H9 (cell line): ENCODE measurements around the gene FAM149A. TPM values are rescaled to one million over a fixed set of nuclear protein-coding genes. Genes with fewer than 3 reads are reported as not detected.

ENCODE experiments used
- DNase-seq: peaks from one replicate; pipeline ENCODE4 v3.0.0-alpha.2; 2017
- H2AFZ ChIP-seq: one replicate; pipeline ENCODE4 v1.6.1; 2013; ENCODE audit warnings: mild to moderate bottlenecking, low read length, control low read depth, moderate library complexity
- H2AK5ac ChIP-seq: 2 replicates; pipeline ENCODE4 v1.6.1; 2013; ENCODE audit warnings: low read length, control low read depth, mixed read lengths; ENCODE audit not compliant: insufficient read length
- H2BK120ac ChIP-seq: one replicate; pipeline ENCODE4 v1.6.1; 2013; ENCODE audit warnings: low read depth, mild to moderate bottlenecking, low read length, control low read depth, inconsistent platforms; ENCODE audit not compliant: poor library complexity, severe bottlenecking
- H2BK12ac ChIP-seq: 2 replicates; pipeline ENCODE4 v1.6.1; 2013; ENCODE audit warnings: low read length, control low read depth, mixed read lengths, low read depth; ENCODE audit not compliant: insufficient read length
- H2BK15ac ChIP-seq: 2 replicates; pipeline ENCODE4 v1.6.1; 2013; ENCODE audit warnings: low read depth, low read length, control low read depth
- H2BK20ac ChIP-seq: one replicate; pipeline ENCODE4 v1.6.1; 2013; ENCODE audit warnings: low read depth, mild to moderate bottlenecking, low read length, control low read depth, inconsistent platforms; ENCODE audit not compliant: poor library complexity, severe bottlenecking
- H2BK5ac ChIP-seq: 2 replicates; pipeline ENCODE4 v1.6.1; 2013; ENCODE audit warnings: low read length, control low read depth, mixed read lengths; ENCODE audit not compliant: insufficient read length
- H3K14ac ChIP-seq: 2 replicates; pipeline ENCODE4 v1.6.1; 2013; ENCODE audit warnings: low read length, control low read depth; ENCODE audit not compliant: insufficient read depth
- H3K18ac ChIP-seq: 2 replicates; pipeline ENCODE4 v1.6.1; 2013; ENCODE audit warnings: low read depth, mild to moderate bottlenecking, mixed read lengths, low read length, control low read depth; ENCODE audit not compliant: insufficient read length
- H3K23ac ChIP-seq: 2 replicates; pipeline ENCODE4 v1.6.1; 2013; ENCODE audit warnings: low read length, control low read depth, mixed read lengths, low read depth; ENCODE audit not compliant: insufficient read length
- H3K23me2 ChIP-seq: 2 replicates; pipeline ENCODE4 v1.6.1; 2013; ENCODE audit warnings: low read depth, mild to moderate bottlenecking, mixed read lengths, low read length, control low read depth; ENCODE audit not compliant: insufficient read length, poor library complexity, severe bottlenecking
- H3K27ac ChIP-seq: 2 replicates; pipeline ENCODE4 v1.5.1; 2013; ENCODE audit warnings: low read length, control low read depth, mixed read lengths, low read depth; ENCODE audit not compliant: insufficient read length
- H3K27me3 ChIP-seq: 2 replicates; pipeline ENCODE4 v1.6.1; 2013; ENCODE audit warnings: low read length, control low read depth, inconsistent platforms; ENCODE audit not compliant: insufficient read depth
- H3K4ac ChIP-seq: 2 replicates; pipeline ENCODE4 v1.6.1; 2013; ENCODE audit warnings: low read depth, mild to moderate bottlenecking, control low read depth, inconsistent platforms, low read length, moderate library complexity
- H3K4me1 ChIP-seq: 2 replicates; pipeline ENCODE4 v1.6.1; 2013; ENCODE audit warnings: low read length, control low read depth, inconsistent platforms; ENCODE audit not compliant: insufficient read depth
- H3K4me2 ChIP-seq: 2 replicates; pipeline ENCODE4 v1.6.1; 2013; ENCODE audit warnings: low read length, control low read depth, mixed read lengths; ENCODE audit not compliant: insufficient read length, insufficient read depth
- H3K56ac ChIP-seq: 2 replicates; pipeline ENCODE4 v1.6.1; 2013; ENCODE audit warnings: low read depth, mild to moderate bottlenecking, mixed read lengths, low read length, control low read depth; ENCODE audit not compliant: insufficient read length
- H3K79me1 ChIP-seq: 2 replicates; pipeline ENCODE4 v1.6.1; 2013; ENCODE audit warnings: low read depth, mild to moderate bottlenecking, moderate library complexity, low read length, control low read depth, inconsistent platforms; ENCODE audit not compliant: insufficient read depth, poor library complexity, severe bottlenecking
- H3K79me2 ChIP-seq: 2 replicates; pipeline ENCODE4 v1.6.1; 2013; ENCODE audit warnings: low read length, control low read depth, inconsistent platforms; ENCODE audit not compliant: insufficient read depth
- H3K9ac ChIP-seq: 2 replicates; pipeline ENCODE4 v1.6.1; 2013; ENCODE audit warnings: low read length, control low read depth, mixed read lengths; ENCODE audit not compliant: insufficient read length; ENCODE audit errors: extremely low read depth
- H3K9me3 ChIP-seq: one replicate; pipeline ENCODE4 v1.6.1; 2013; ENCODE audit warnings: low read depth, low read length, inconsistent platforms; ENCODE audit not compliant: control insufficient read depth
- H3T11ph ChIP-seq: one replicate; pipeline ENCODE4 v1.6.1; 2013; ENCODE audit warnings: mild to moderate bottlenecking, low read length, control low read depth, inconsistent platforms
- H4K20me1 ChIP-seq: one replicate; pipeline ENCODE4 v1.6.1; 2013; ENCODE audit not compliant: control insufficient read depth, insufficient read length, insufficient read depth
- H4K5ac ChIP-seq: 2 replicates; pipeline ENCODE4 v1.6.1; 2013; ENCODE audit warnings: low read depth, mild to moderate bottlenecking, mixed read lengths, low read length, control low read depth; ENCODE audit not compliant: insufficient read length
- H4K8ac ChIP-seq: replicated peaks from 2 replicates; pipeline ENCODE4 v1.6.1; 2013; ENCODE audit warnings: low read length, control low read depth, mixed read lengths, low read depth; ENCODE audit not compliant: insufficient read length
- H4K91ac ChIP-seq: 2 replicates; pipeline ENCODE4 v1.6.1; 2013; ENCODE audit warnings: low read depth, mild to moderate bottlenecking, moderate library complexity, mixed read lengths, low read length, control low read depth; ENCODE audit not compliant: insufficient read length
- H3K27ac Mint-ChIP-seq, 3 experiments: 2 replicates in 2 of 3; 3 replicates in 1 of 3; pipeline ENCODE4 v1.8.0; 2020 to 2021; ENCODE audit warnings: mixed read lengths in 3 of 3, mild to moderate bottlenecking in 1 of 3, moderate library complexity in 1 of 3
- H3K27me3 Mint-ChIP-seq: 2 replicates; pipeline ENCODE4 v1.8.0; 2021; ENCODE audit warnings: low read depth, mild to moderate bottlenecking, moderate library complexity, mixed read lengths
- H3K36me3 Mint-ChIP-seq, 3 experiments: 2 replicates in 2 of 3; 3 replicates in 1 of 3; pipeline ENCODE4 v1.8.0; 2020 to 2021; ENCODE audit warnings: low read depth in 3 of 3, mixed read lengths in 3 of 3; ENCODE audit not compliant: insufficient read depth in 1 of 3
- H3K4me1 Mint-ChIP-seq, 2 experiments: 2 replicates each; pipeline ENCODE4 v1.8.0; 2020; ENCODE audit warnings: mixed read lengths in 2 of 2
- H3K4me3 Mint-ChIP-seq, 2 experiments: 2 replicates in 1 of 2; 3 replicates in 1 of 2; pipeline ENCODE4 v1.8.0; 2020 to 2021; ENCODE audit warnings: mild to moderate bottlenecking in 2 of 2, mixed read lengths in 2 of 2, moderate library complexity in 1 of 2
- H3K9me3 Mint-ChIP-seq, 2 experiments: 2 replicates in 1 of 2; 3 replicates in 1 of 2; pipeline ENCODE4 v1.8.0; 2020; ENCODE audit warnings: mild to moderate bottlenecking in 2 of 2, mixed read lengths in 2 of 2, moderate library complexity in 1 of 2
- CTCF ChIP-seq: fragments of 200-600 bp; sonication (generic); conservative IDR thresholded peaks from 3 replicates; pipeline ENCODE4 v1.8.0; 2021; ENCODE audit warnings: antibody characterized with exemption, mild to moderate bottlenecking
- WGBS: extraction: QIAGEN DNeasy Blood & Tissue Kit; methylation state at CpG from one replicate; pipeline ENCODE4 v1.1.7; 2013; ENCODE audit warnings: missing lambda C conversion rate, low lambda C conversion rate, mixed read lengths; ENCODE audit not compliant: insufficient read length; ENCODE audit errors: extremely low coverage; 5-methylcytosine and 5-hydroxymethylcytosine counted together
- total RNA-seq: library from RNA; stranded (reverse); gene quantifications from 2 replicates; pipeline ENCODE4 v1.2.1, GENCODE V29; 2021

Gene FAM149A
- total RNA-seq, 1 experiment from 2014 or later = 5.9 TPM

GRCh38 chr4:186151499-186151898, 47.0 kb downstream of the FAM149A start:
- H3K4me1 Mint-ChIP-seq = peaks cover 13 to 15% of the 10 kb centered on the region in 2 experiments
- H3K27me3 Mint-ChIP-seq = peaks cover 8% of the 10 kb centered on the region
- no peaks in the 10 kb centered on the region for H3K27me3 ChIP-seq
- H2BK12ac ChIP-seq = no peak overlapping the region
- H2BK5ac ChIP-seq = no peak overlapping the region
- no peak overlapping the region for H3K4ac ChIP-seq
- H3K4me1 ChIP-seq = no peaks in the 10 kb centered on the region
- H3K79me1 ChIP-seq = no peaks in the 10 kb centered on the region
- no peaks in the 10 kb centered on the region for H3K23me2 ChIP-seq
- H3K56ac ChIP-seq = no peak overlapping the region
- no peak overlapping the region for H2BK120ac ChIP-seq
- no peak overlapping the region for H3T11ph ChIP-seq
- H3K23ac ChIP-seq = no peak overlapping the region
- H4K8ac ChIP-seq = no peak overlapping the region
- no peak overlapping the region for H2BK20ac ChIP-seq
- H4K91ac ChIP-seq = no peak overlapping the region
- DNase-seq = no peak
- peaks cover 7 to 31% (median 10%) of the 10 kb centered on the region in 3 experiments for H3K36me3 Mint-ChIP-seq
- H3K14ac ChIP-seq = no peak overlapping the region
- TF ChIP-seq CTCF = no peak
- no peak overlapping the region for H3K9ac ChIP-seq
- no peaks in the 10 kb centered on the region for H3K9me3 ChIP-seq
- no peak overlapping the region for H2BK15ac ChIP-seq
- no peak overlapping the region for H3K18ac ChIP-seq
- no peaks in the 10 kb centered on the region for H3K9me3 Mint-ChIP-seq
- WGBS = no CpG with 5 or more reads among the region's 7 CpGs
- no peak overlapping the region for H3K27ac Mint-ChIP-seq
- H2AK5ac ChIP-seq = no peak overlapping the region
- no peaks in the 10 kb centered on the region for H4K20me1 ChIP-seq
- H3K4me3 Mint-ChIP-seq = no peak overlapping the region
- H3K4me2 ChIP-seq = no peak overlapping the region
- H3K79me2 ChIP-seq = no peaks in the 10 kb centered on the region
- no peak overlapping the region for H4K5ac ChIP-seq
- no peak overlapping the region for H2AFZ ChIP-seq
- no peak overlapping the region for H3K27ac ChIP-seq
